Superior temporal gyrus (tissue), 1 donor: ENCODE data around the gene SSBP3.
"Not testable (repeated sequence)": the region's sequence is repeated elsewhere in the genome, so short reads cannot be mapped to it uniquely, and the experiment has no call there.

Experiments used
- DNase-seq: peaks from one replicate; pipeline ENCODE4 v3.0.0-alpha.2; 2016; ENCODE audit errors: extremely low spot score

SSBP3 gene

GRCh38 chr1:54221867-54222484 lies 184.2 kb downstream of the SSBP3 start:
- DNase-seq, result no peak

GRCh38 chr1:54221113-54221834 lies 184.9 kb downstream of the SSBP3 start:
- no peak for DNase-seq

- DNase-seq, result no peak
Observed at GRCh38 chr1:54220004-54220811, 186.0 kb downstream of the SSBP3 start.

GRCh38 chr1:54219688-54220003 lies 186.5 kb downstream of the SSBP3 start:
- DNase-seq, result no peak

- no peak for DNase-seq
Observed at GRCh38 chr1:54218883-54219687, 187.1 kb downstream of the SSBP3 start.

- no peak for DNase-seq
Observed at GRCh38 chr1:54215523-54215922, 190.7 kb downstream of the SSBP3 start.

GRCh38 chr1:54212872-54213271 lies 193.3 kb downstream of the SSBP3 start:
- DNase-seq, result no peak

GRCh38 chr1:54207896-54208295 lies 198.3 kb downstream of the SSBP3 start:
- not testable (repeated sequence) for DNase-seq

- no peak for DNase-seq
Observed at GRCh38 chr1:54207287-54207686, 198.9 kb downstream of the SSBP3 start.

GRCh38 chr1:54204199-54204598 lies 202.0 kb downstream of the SSBP3 start:
- no peak for DNase-seq

GRCh38 chr1:54200519-54200997 lies 205.6 kb downstream of the SSBP3 start:
- DNase-seq, result no peak

- DNase-seq, result peak; percentile 97
Observed at GRCh38 chr1:54199765-54200518, 206.3 kb downstream of the SSBP3 start, which contains the start of the genes CYB5RL and MRPL37. Gene CYB5RL, minus strand, starts transcription at chr1:54200030. Its CDS starts 4,414 bp downstream, at chr1:54195616. Gene MRPL37, plus strand, starts transcription at chr1:54200167. Its CDS starts 77 bp downstream, at chr1:54200244.

- peak; percentile 10 for DNase-seq
Observed at GRCh38 chr1:54199151-54199764, 206.9 kb downstream of the SSBP3 start.

GRCh38 chr1:54193453-54193852 lies 212.7 kb downstream of the SSBP3 start:
- DNase-seq, result no peak

- DNase-seq, result no peak
Observed at GRCh38 chr1:54191525-54191924, 214.7 kb downstream of the SSBP3 start.

GRCh38 chr1:54190526-54190925 lies 215.7 kb downstream of the SSBP3 start:
- DNase-seq, result no peak

GRCh38 chr1:54188291-54188690 lies 217.9 kb downstream of the SSBP3 start:
- DNase-seq, result no peak

GRCh38 chr1:54186056-54186455 lies 220.1 kb downstream of the SSBP3 start:
- no peak for DNase-seq

GRCh38 chr1:54180701-54181360 lies 225.4 kb downstream of the SSBP3 start:
- no peak for DNase-seq
